ENCODE results near the gene ZFAND2A.
A peak's percentile ranks its signal among the peaks of the same experiment; 100 is the strongest.

Gene ZFAND2A

DNA sequence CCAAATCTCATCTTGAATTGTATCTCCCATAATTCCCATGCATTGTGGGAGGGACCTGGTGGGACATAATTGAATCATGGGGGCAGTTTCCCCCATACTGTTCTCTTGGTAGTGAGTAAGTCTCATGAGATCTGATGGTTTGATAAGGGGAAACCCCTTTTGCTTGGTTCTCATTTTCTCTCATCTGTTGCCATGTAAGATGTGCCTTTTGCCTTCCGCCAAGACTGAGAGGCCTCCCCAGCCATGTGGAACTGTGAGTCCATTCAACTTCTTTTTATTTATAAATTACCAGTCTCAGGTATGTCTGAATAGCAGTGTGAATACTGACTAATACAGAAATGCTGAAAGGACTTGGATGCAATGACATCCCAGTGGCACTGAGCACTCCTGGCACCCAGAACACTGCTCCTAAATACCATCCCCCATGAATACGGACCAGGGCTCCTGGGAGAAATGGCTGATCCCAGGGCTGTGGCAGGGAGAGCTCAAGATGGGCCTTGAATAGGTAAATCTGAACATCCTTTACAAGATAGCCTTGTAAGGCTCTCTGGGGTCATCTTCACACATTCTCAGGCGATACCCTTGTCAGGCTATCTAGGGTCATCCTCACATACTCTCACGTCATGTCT, 19.4 kb downstream of the ZFAND2A start:
- no peak overlapping the region for H3K4me3 ChIP-seq (replicated peaks; ENCODE audit: low read depth, low read length)
- no peak for DNase-seq (ENCODE audit: extremely low read depth, low read depth)
- no peak for TF ChIP-seq CTCF (IDR thresholded peaks at IDR 0.05; ENCODE audit: low read depth, low read length, missing control alignments)

GRCh38 chr7:1137517-1138167, 22.4 kb downstream of the ZFAND2A start:
- peak overlapping the region; percentile 62 for H3K4me3 ChIP-seq (replicated peaks; ENCODE audit: low read depth, low read length)
- TF ChIP-seq CTCF (IDR thresholded peaks at IDR 0.05; ENCODE audit: low read depth, low read length, missing control alignments), result no peak
- DNase-seq (ENCODE audit: extremely low read depth, low read depth), result no peak

DNA sequence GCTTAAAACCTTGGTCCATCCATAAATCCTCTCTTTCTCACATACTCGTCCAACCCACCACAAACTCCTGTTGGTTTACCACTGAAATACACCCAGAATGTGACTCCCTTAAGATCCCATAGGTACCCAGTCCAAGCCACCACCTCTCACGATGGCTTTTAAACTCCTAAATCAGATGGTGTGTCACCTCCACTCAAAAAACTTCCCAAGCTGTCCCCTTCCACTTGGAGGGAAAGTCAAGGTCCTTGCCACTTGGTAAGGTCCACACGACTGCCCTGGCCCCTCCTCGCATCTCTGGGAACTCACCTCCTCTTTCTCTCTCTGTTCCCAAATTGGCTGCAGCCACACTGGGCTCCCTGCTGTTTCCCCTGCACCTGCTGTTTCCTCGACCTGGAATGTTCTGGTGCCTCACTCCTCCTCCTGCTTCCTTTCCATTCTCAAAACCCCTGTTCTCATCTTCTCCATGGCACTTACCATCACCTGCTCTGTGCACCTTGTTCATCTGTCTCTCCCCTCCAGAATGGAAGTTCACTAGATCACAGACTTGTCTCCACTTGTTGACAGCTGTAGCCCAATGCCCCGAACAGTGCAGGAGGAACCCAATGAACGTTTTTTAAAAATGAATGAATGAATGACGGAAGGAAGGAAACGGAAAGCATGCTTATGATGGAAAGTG, 23.0 kb downstream of the ZFAND2A start:
- H3K4me3 ChIP-seq (replicated peaks; ENCODE audit: low read depth, low read length), result peak overlapping the region; percentile 62
- DNase-seq (ENCODE audit: extremely low read depth, low read depth), result no peak
- TF ChIP-seq CTCF (IDR thresholded peaks at IDR 0.05; ENCODE audit: low read depth, low read length, missing control alignments), result no peak

- no peak for DNase-seq (ENCODE audit: extremely low read depth, low read depth)
- no peak overlapping the region for H3K4me3 ChIP-seq (replicated peaks; ENCODE audit: low read depth, low read length)
- TF ChIP-seq CTCF (IDR thresholded peaks at IDR 0.05; ENCODE audit: low read depth, low read length, missing control alignments), result no peak
Observed at GRCh38 chr7:1134951-1135350, 25.0 kb downstream of the ZFAND2A start.

GRCh38 chr7:1131471-1132265, 28.3 kb downstream of the ZFAND2A start:
- no peak for TF ChIP-seq CTCF (IDR thresholded peaks at IDR 0.05; ENCODE audit: low read depth, low read length, missing control alignments)
- H3K4me3 ChIP-seq (replicated peaks; ENCODE audit: low read depth, low read length), result no peak overlapping the region
- no peak for DNase-seq (ENCODE audit: extremely low read depth, low read depth)

DNA sequence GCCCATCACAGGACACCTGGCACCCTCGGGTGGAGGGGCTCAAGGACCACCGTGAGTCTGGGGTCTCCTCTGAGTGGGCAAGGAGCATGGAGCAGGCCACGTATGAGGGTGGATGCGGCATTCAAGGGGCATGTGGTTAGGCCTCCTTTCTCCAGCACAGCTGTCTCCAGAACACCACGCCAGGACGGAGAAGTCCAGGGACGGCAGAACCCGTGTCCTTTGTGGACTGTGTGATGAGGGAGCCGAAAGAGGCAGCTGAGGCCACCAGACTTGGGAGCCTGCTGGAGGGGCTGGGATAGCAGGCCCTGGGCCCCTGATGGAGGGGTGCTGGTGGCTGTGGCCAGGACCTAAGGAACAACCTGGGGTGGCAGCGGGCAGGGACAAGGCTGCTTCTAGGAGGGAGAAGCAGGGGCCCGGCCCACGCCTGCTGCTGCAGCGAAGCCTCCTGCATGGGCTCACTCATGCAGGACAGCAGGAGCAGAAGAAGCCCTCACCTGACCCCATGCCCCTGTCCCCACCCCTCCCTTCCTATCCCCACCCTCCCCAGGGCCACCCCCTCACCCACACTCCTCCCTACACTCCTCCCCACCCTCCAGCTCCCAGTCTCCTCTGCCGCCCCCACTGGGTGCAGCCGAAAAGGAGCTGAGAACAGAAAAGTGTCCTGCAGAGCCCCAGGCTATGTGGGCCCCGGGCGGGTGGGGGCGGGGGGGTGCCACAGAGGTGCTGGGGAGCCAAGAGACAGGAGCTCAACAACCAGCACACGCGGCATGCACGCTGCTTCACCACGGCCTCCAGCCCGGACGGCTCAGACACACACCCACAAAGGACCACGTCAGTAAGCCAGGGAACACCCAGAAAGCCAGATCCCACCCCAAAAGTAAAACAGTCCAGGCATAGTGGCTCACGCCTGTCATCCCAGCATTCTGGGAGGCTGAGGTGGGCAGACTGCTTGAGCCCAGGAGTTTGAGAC, 29.7 kb downstream of the ZFAND2A start:
- TF ChIP-seq CTCF (IDR thresholded peaks at IDR 0.05; ENCODE audit: low read depth, low read length, missing control alignments), result no peak
- no peak overlapping the region for H3K4me3 ChIP-seq (replicated peaks; ENCODE audit: low read depth, low read length)
- no peak for DNase-seq (ENCODE audit: extremely low read depth, low read depth)
